Lung (tissue), 12 donors: ENCODE data around the gene GALNT1. TPM values are rescaled to one million over a fixed set of nuclear protein-coding genes. Genes with fewer than 3 reads are reported as not detected.

ENCODE experiments used
- ATAC-seq: fragments of 200-7000 bp; cut with Tn5 transposase; one replicate; pipeline ENCODE4 v1.9.1; 2020; ENCODE audit warnings: moderate number of reproducible peaks; ENCODE audit not compliant: insufficient read depth, low FRiP score
- DNase-seq, 3 donors: peaks; one replicate each; pipeline ENCODE4 v3.0.0-alpha.2; 2013 to 2017
- H3K27ac ChIP-seq, 2 donors: one replicate each; pipeline ENCODE4 v1.5.1; 2013; ENCODE audit warnings: mild to moderate bottlenecking in 2 of 2, moderate library complexity in 2 of 2, control low read depth in 1 of 2, inconsistent platforms in 1 of 2, low read depth in 1 of 2, low read length in 1 of 2
- H3K27me3 ChIP-seq, 3 donors: one replicate each; pipeline ENCODE4 v1.5.1; 2013; ENCODE audit warnings: low read length in 2 of 3; ENCODE audit not compliant: control insufficient read depth in 3 of 3, insufficient read depth in 3 of 3
- H3K36me3 ChIP-seq, 4 donors: one replicate each; pipeline ENCODE4 v1.5.1; 2013; ENCODE audit warnings: low read length in 4 of 4, mild to moderate bottlenecking in 1 of 4, moderate library complexity in 1 of 4; ENCODE audit not compliant: control insufficient read depth in 4 of 4, insufficient read depth in 4 of 4
- H3K4me1 ChIP-seq, 5 donors: one replicate each; pipeline ENCODE4 v1.5.1; 2013; ENCODE audit warnings: low read length in 5 of 5, mild to moderate bottlenecking in 2 of 5, moderate library complexity in 1 of 5; ENCODE audit not compliant: control insufficient read depth in 5 of 5, insufficient read depth in 5 of 5
- H3K4me3 ChIP-seq: one replicate; pipeline ENCODE4 v1.5.1; 2013; ENCODE audit warnings: mild to moderate bottlenecking, control low read depth, moderate library complexity
- H3K9ac ChIP-seq, 2 donors: one replicate each; pipeline ENCODE4 v1.5.1; 2013; ENCODE audit warnings: low read length in 2 of 2, control low read depth in 1 of 2; ENCODE audit not compliant: insufficient read depth in 1 of 2
- H3K9me3 ChIP-seq, 4 donors: one replicate each; pipeline ENCODE4 v1.5.1; 2013; ENCODE audit warnings: low read length in 3 of 4, mild to moderate bottlenecking in 1 of 4, moderate library complexity in 1 of 4; ENCODE audit not compliant: control insufficient read depth in 4 of 4, insufficient read depth in 3 of 4
- CTCF ChIP-seq: IDR thresholded peaks from 2 replicates; pipeline ENCODE4 v1.5.1; 2012; ENCODE audit warnings: mild to moderate bottlenecking; ENCODE audit errors: control extremely low read depth, extremely low read depth
- WGBS, 2 donors: extraction: QIAGEN DNeasy Blood & Tissue Kit; methylation state at CpG; one replicate each; pipeline ENCODE4 v1.1.7; 2013; 5-methylcytosine and 5-hydroxymethylcytosine counted together
- polyA plus RNA-seq, 2 donors: library from polyadenylated mRNA; stranded (reverse); fragments of 200-250 nt; gene quantifications; one replicate each; pipeline ENCODE4 v1.2.1, GENCODE V29; 2013
- total RNA-seq, 2 donors: library from RNA; depleted of rRNA in 1 of 2; stranded (reverse); fragments of >200 nt in 1 of 2; gene quantifications; one replicate each; pipeline ENCODE4 v1.2.1, GENCODE V29; 2014 to 2021
- donor health status: control.
- donor health status: control.
- donor health status: Bipolar disorder and iron deficiency.
- donor health status: healthy.
- donor health status: DM: yes; HTN: yes; CAD: no.

GALNT1 gene
- total and polyA plus RNA-seq, 4 donors = 16.9 to 73.4 (median 46.8) TPM

GRCh38 chr18:35721431-35722081 lies 140.0 kb downstream of the GALNT1 start:
- no peak overlapping the region for H3K27ac ChIP-seq
- H3K9me3 ChIP-seq = peaks cover 0 to 9% (median 8%) of the 10 kb centered on the region in 4 donors
- H3K9ac ChIP-seq = no peak overlapping the region
- DNase-seq (no peak), ATAC-seq (no peak)
- no peaks in the 10 kb centered on the region for H3K36me3 ChIP-seq
- no peak overlapping the region for H3K4me3 ChIP-seq
- no peak for TF ChIP-seq CTCF
- 93 to 94% methylated on average over 6 of the region's 6 CpGs for WGBS, 2 donors
- H3K4me1 ChIP-seq = peaks cover 0 to 1% (median 0%) of the 10 kb centered on the region in 5 donors
- H3K27me3 ChIP-seq = no peaks in the 10 kb centered on the region

- no peak overlapping the region for H3K9ac ChIP-seq
- peaks cover 0 to 5% (median 1%) of the 10 kb centered on the region in 4 donors for H3K9me3 ChIP-seq
- no peak for DNase-seq
- H3K27ac ChIP-seq = no peak overlapping the region
- H3K4me1 ChIP-seq = no peaks in the 10 kb centered on the region
- H3K36me3 ChIP-seq = no peaks in the 10 kb centered on the region
- 74 to 80% methylated on average over 3 of the region's 3 CpGs for WGBS, 2 donors
- no peak overlapping the region for H3K4me3 ChIP-seq
- no peaks in the 10 kb centered on the region for H3K27me3 ChIP-seq
- no peak for ATAC-seq
- TF ChIP-seq CTCF = no peak
Measured at GRCh38 chr18:35728676-35729075, 147.1 kb downstream of the GALNT1 start.

GRCh38 chr18:35729991-35730668 lies 148.6 kb downstream of the GALNT1 start:
- no peak overlapping the region for H3K27ac ChIP-seq
- no peak for TF ChIP-seq CTCF
- H3K9me3 ChIP-seq = peaks cover 0 to 5% (median 1%) of the 10 kb centered on the region in 4 donors
- H3K4me3 ChIP-seq = no peak overlapping the region
- DNase-seq (no peak), ATAC-seq (no peak)
- WGBS, 2 donors = 78 to 84% methylated on average over 3 of the region's 3 CpGs
- H3K9ac ChIP-seq = no peak overlapping the region
- H3K27me3 ChIP-seq = no peaks in the 10 kb centered on the region
- no peaks in the 10 kb centered on the region for H3K4me1 ChIP-seq
- H3K36me3 ChIP-seq = no peaks in the 10 kb centered on the region
